Pons (tissue), 1 donor: ENCODE data around the gene TBCD.

ENCODE experiments used
- DNase-seq: peaks from one replicate; pipeline ENCODE4 v3.0.0-alpha.2; 2016; ENCODE audit warnings: low spot score

The TBCD gene

DNA sequence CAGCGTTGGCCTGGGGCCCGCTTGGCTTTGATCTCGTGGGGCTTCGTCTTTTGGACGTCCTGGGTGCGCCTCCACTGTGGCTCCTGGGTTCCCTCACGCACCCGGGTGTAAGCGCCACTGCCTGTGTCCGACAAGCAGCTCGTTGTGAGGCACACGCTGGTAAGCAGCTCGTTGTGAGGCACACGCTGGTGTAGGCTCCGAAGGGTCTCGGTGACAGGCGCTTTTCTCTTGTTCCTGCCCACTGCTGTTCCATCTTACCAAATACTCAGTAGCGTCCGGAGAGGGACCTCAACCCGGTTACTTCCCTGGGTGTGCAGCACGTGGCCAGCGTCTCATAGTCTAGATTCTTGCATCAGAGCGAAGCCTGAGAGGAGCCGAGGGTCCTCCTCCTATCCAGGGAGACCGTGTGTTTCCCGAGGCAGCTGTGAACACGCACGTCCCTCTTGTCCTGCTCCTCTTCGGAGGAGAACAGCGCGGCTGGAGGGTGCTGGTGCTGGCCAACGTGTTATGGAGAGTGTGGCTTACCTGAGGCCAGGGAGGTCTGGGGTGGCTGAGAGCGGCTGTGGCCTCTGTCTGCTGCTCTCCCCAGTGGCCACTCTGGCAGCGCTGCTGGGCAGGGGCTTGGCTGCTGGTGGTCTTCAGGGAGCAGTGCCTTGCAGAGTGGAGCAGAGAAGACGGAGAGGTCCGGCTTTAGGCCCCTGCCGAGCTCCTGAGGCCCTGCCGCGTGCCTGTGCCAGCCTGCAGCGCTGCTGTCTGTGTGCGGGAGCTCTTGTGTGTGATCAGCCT, 120.1 kb downstream of the TBCD start:
- no peak for DNase-seq

GRCh38 chr17:82872591-82873520, 121.0 kb downstream of the TBCD start:
- DNase-seq = no peak

DNA sequence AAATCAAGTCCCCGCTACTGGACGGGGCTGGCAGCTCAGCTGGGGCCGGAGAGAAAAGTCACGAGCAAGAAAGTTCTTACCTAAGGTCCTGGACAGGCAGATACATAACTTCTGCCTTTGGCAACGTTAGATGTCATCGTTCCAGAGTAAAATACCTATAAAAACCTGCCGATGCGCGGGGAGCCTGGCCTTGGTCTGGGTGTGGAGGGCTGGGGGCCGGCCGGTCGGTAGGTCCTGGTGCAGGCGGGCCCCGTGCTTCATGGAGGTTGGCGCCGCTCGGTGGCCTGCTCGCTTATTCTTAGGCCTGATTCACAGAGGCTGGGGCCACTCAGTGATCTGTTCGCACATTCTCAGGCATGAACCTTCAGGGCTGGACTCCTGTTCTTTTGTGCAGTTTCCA, 121.7 kb downstream of the TBCD start:
- no peak for DNase-seq

DNA sequence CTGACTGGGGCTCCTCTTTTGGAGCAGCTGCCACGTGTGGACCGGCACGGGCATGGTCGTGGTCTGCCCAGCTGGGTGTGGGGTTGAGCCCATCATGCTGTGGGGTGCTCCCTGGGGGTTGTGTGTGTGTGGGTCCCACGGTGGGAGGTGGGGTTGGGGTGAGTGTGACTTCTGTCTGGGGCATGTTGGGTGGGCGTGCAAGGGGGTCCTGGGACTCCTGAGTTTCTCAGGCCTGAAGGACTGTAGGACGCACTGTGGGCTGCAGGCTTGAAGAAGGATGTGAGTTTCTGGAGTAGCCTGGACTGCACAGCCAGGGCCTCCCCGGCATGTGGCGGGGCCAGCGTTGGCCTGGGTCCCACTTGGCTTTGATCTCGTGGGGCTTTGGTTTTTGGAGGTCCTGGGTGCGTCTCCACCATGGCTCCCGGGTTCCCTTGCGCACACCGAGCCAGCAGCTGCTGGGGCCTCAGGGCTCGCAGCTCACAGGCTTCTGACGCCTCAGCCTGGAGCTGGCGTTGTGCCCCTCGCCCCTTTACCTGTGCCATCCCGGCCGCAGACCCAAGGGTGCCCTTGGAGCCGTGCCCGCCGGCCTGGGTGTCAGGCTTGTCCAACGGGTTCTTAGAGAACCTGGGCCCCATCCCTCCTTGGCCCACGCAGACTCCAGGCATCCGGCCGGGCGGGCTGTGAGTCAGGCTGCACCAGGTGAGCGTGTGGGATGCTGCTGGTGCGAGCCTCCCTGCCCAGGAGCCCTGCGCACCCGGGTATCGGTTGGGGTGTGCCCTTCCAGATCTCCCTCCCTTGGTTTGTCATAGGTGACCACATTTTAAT, 122.4 kb downstream of the TBCD start:
- DNase-seq = no peak

GRCh38 chr17:82875407-82875856, 123.6 kb downstream of the TBCD start:
- no peak for DNase-seq

- no peak for DNase-seq
These were observed 124.3 kb downstream of the TBCD start for GRCh38 chr17:82876149-82876548.

- DNase-seq = peak; percentile 73
These were observed 124.9 kb downstream of the TBCD start for GRCh38 chr17:82876602-82877379.

DNA sequence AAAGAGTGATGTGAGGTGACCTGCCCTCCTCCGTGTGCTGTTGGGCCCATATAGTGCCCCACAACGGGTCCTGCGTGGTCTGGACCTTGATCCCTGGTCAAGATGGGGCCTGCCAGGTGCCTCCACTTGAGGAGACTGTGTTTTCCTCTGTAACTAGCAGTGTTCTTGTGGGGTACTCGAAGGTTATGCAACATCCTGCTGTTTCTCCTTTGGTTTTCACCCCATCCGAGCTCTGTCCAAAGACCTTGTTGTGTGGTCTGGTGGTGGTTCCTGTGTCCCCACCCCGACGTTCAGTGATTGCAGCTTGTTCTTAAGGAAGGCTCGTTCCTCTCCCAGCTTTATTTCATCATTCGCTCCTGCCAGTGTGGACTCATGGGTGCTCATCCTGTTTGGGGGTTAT, 126.7 kb downstream of the TBCD start:
- no peak for DNase-seq

- no peak for DNase-seq
These were observed 127.4 kb downstream of the TBCD start for GRCh38 chr17:82879241-82879640.

GRCh38 chr17:82880620-82881323, 128.9 kb downstream of the TBCD start:
- no peak for DNase-seq

DNA sequence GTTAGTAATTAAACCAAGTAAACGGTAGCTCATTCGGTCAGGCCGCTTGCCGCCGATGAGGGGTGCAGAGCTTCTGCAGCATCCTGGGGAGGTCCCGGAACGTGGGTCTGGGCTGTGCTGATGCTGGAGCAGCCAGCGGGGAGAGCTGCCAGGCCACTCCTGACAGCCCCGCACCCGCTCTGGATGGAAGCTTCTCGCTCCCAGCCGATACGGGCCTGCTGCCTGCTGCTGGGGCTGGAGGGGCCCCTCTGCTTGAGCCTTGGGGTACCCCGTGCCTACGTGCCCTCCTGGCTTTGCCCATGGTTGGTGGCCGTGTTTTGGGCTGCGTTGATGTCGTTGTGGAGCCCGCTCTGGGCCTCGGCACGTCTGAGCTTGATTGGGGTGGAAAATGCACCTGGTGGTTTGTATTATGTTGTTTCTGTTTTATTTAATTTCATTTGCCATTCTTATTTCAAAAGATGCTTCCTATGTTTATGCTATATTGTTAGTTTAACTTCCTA, 129.5 kb downstream of the TBCD start:
- no peak for DNase-seq

DNA sequence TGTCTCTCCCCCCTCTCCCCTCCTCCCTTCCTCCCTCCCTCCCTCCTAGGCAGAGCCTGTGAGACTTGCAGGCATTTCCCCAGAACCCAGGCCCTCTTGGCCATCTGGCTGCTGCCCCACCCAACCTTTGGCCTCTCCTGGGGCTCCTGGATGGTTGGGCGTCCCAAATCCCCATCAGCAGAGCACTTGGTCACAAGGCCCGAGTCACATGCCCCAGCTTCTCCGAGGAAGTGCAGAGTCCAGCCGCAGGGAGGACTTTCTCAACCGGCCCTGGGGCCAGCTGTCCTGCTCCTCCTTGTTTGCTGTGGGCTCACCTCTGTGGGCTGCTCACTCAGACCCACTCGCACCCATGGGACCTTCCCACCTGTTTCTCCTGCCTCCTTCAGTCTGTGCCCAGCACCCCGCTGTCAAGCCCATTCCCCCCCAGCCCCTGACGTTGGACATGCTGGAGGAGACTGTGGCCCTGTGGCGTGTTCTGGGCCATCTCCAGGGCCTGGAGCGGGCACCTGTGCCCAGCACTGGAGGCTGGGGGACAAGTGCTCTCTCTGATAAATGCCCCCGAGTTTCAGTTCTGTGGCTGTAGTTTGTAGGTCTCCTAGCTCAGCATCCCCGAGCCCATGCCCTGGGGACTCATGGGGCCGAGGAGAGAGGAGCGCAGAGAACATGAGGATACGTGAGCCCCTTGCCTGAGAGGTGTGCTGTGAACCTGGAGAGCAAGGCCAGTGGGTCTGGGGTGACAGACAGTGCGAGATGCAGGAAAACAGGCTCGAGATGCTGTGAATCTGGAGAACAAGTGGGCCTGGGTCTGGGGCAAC, 130.2 kb downstream of the TBCD start:
- DNase-seq = peak; percentile 58

DNA sequence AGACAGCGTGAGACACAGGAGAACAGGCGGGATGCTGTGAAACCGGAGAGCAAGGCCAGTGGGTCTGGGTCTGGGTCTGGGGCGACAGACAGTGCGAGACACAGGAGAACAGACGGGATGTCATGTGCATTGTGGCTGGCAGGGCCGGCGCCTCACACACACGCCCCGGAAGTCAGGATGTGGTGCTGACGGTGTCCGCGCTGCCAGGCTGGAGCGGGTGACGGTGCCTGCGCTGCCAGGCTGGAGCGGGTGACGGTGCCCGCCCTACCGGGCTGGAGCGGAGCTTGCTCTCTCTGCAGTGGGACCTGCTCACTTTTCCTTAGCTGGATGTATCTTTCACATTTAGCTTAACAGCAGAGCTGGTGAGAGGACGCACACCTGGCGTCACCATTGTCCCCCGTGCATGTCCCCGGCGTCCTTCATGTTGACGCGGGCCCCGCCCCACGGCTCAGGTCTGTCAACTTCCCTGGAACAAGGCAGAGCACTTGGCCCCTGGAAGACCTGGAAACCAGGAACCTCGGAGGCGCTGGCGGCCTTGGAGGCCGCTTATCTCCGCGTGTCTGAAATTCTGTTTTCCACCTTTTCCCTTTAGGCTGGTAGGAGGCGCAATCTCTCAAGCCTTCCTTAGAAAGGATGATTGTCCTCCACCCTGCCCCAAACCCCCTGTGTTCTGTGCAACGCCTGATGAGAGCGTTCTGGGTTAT, 131.0 kb downstream of the TBCD start:
- no peak for DNase-seq

DNA sequence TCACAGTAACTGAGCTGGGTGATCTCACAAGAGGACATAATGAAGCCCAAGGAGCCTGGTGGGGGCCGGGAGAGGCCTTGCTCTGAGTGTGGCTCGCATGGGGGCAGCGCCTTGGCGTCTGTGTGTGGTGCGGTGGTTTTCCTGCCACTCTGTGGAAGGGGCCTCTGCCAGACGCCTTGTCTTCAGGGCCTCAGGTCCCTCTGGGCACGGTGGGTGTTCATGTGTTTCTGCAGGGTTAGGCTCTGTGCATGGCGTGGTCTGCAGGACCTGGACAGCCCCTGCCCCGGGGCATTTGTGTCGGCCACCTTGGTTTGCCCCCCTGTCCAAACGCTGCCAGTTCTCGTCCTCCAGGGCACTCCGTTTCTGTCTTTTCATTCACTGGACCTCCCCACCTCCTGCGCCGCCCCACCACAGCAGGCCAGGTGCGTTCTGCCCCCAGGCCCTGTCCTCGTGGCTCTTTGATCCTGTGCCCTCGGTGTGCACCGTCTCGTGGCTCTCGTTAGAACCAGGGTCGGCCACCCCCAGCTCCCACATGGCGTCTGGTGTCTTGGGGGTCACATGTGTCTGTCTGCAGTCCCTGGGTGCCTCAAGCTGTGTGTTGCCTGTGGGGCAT, 131.7 kb downstream of the TBCD start:
- no peak for DNase-seq

DNA sequence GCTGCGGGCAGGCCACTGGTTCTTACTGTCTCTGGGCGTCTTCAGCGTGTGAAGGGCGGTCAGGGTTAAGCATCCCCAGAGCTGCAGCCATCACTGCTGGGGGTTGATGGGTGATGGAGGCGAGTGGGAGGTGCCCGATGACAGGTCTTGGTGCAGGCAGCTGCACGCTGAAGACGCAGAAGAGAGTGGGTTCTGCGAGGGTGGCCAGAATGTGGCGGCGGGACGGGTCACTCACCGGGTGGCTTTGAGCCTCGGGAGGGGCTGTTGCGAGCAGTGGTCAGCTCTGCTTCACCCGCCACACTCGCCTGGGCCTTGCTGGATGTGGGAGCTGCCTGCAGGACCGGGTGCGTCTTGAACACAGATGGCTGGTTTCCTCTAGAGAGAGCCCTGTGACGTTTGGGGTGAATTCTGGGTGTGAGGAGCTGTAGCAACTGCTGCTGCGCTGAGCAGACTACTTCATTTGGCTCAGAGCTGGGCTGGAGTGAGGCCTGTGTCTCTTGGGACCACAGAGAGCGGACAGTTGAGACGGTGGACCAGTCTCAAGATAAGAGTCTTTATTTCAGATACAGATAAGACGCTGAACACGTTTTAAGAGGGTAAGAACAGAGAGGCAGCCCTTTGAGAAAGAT, 132.6 kb downstream of the TBCD start:
- DNase-seq = no peak

DNA sequence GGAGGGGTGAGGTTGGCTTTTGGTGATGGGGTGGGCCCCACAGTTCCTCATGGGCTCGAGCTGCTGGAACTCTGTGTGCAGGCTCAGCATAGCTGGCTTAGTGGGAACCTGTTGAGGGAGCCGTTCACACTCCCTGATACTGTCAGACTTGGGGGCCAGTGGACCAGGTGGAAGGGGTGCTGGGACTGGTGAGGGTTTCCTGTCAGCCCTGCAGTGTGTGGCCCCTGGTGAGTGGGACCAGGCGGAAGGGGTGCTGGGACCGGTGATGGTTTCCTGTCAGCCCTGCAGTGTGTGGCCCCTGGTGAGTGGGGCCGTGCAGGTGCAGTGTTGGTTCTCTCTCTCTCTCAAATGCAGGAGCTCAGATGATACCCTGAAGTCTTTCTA, 133.1 kb downstream of the TBCD start:
- no peak for DNase-seq

DNA sequence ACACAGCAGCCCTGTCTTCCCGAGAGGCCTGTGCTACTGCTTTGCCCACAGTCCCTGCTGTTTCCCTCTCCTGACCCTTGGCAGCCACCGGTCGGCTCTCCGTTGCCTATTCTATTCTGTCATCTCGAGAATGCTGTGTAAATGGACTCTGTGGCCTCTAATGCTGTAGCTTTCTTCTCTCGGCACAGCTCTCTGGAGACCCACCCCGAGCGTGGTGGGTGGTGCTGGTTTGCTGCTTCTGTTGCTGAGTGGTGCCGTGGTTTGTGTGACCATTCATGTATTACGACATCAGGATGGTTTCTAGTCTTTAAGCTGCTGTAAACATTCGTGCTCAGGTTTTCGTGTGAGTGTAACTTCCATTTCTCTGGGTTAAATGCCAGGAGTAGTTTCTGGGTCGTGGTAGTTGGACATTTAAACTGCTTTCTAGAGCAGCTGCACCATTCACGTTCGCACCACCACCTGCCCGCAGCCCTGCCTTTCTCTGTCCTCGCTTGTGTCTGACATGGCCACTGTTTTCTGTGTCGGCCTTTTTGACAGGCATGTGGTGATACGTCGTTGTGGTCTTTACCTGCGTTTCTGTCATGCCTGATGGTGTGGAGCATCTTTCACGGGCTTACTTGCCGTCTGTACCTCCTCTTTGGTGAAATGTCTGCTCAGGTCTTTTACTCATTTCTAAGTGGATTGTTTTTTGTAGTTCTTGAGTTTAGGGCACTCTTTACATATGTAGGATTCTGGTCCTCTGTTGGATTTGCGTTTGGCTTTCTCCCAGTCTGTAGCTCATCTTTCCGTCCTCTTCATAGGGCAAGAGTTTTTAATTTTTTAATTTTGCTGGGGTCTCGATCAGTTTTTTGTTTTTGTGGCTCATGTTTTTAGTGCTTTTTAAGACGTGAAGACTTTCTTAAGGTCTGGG, 135.6 kb downstream of the TBCD start:
- no peak for DNase-seq
